MM.1S (cell line): ENCODE results near the gene UGT3A1.

Source experiments
- EZH2 ChIP-seq: fragments of 300-600 bp; sonication (generic); optimal IDR thresholded peaks from 2 replicates; pipeline ENCODE3; 2017; ENCODE audit warnings: low read depth, mild to moderate bottlenecking, antibody characterized with exemption, low read length, mixed read lengths
- EZH2phosphoT487 ChIP-seq: fragments of 300-600 bp; sonication (generic); IDR thresholded peaks from 2 replicates; pipeline ENCODE4 v1.6.1; 2018; ENCODE audit warnings: antibody characterized with exemption, low read length
- TF ChIP-seq, protein P1 (sequence below): fragments of 300-600 bp; sonication (generic); IDR thresholded peaks from 2 replicates; pipeline ENCODE4 v1.5.1; 2016; ENCODE audit warnings: antibody characterized with exemption, low read length, mixed read lengths

DNA sequence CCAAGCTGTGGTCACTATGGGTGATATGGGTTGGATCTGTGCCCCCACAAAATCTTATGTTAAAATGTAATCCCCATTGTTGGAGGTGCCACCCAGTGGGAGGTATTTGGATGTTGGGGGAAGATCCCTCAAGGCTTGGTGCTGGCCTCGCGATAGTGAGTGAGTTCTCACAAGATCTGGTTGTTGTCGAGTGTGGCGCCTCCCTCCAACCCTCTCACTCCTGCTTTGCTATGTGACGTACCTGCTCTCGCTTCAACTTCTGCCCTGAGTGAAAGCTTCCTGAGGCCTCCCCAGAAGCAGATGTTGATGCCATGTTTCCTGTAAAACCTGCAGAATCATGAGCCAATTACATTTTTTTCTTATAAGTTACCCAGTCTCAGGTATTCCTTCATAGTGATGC, 40.0 kb upstream of the UGT3A1 start:
- TF ChIP-seq EZH2phosphoT487 (no peak), EZH2 (no peak)
- TF ChIP-seq, protein P1, sequence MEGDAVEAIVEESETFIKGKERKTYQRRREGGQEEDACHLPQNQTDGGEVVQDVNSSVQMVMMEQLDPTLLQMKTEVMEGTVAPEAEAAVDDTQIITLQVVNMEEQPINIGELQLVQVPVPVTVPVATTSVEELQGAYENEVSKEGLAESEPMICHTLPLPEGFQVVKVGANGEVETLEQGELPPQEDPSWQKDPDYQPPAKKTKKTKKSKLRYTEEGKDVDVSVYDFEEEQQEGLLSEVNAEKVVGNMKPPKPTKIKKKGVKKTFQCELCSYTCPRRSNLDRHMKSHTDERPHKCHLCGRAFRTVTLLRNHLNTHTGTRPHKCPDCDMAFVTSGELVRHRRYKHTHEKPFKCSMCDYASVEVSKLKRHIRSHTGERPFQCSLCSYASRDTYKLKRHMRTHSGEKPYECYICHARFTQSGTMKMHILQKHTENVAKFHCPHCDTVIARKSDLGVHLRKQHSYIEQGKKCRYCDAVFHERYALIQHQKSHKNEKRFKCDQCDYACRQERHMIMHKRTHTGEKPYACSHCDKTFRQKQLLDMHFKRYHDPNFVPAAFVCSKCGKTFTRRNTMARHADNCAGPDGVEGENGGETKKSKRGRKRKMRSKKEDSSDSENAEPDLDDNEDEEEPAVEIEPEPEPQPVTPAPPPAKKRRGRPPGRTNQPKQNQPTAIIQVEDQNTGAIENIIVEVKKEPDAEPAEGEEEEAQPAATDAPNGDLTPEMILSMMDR = no peak
